ENCODE measurements around the gene ZACN. TPM values are rescaled to one million over a fixed set of nuclear protein-coding genes. Genes with fewer than 3 reads are reported as not detected.

The ZACN gene
- total and polyA plus RNA-seq, 12 donors, result 0.06 to 3.3 (median 0.19) TPM; not detected in 7

GRCh38 chr17:76048025-76048605, 30.9 kb upstream of the ZACN start:
- intact Hi-C loops (cut with DNase I), result no loop called here
- no peaks in the 10 kb centered on the region for H3K4me1 ChIP-seq (replicated peaks in 1 of 2)
- no peak for DNase-seq
- peaks cover 0 to 93% of the 10 kb centered on the region in 2 donors for H3K36me3 ChIP-seq (replicated peaks in 1 of 2)
- no peaks in the 10 kb centered on the region for H3K9me3 ChIP-seq (replicated peaks in 1 of 3)
- 78 to 91% (median 82%) methylated on average over 9 of the region's 9 CpGs for WGBS, 4 donors
- H3K27ac ChIP-seq, result no peak overlapping the region
- H3K27me3 ChIP-seq, result no peaks in the 10 kb centered on the region
- H3K4me3 ChIP-seq, result no peak overlapping the region
- TF ChIP-seq POLR2A (IDR thresholded peaks at IDR 0.05) (no peak), CTCF (IDR thresholded peaks at IDR 0.05) (no peak)

GRCh38 chr17:76048711-76049110, 30.3 kb upstream of the ZACN start:
- Histone ChIP-seq H3K4me3 (no peak overlapping the region), H3K27ac (no peak overlapping the region), H3K9me3 (replicated peaks in 1 of 3) (no peaks in the 10 kb centered on the region), H3K4me1 (replicated peaks in 1 of 2) (no peaks in the 10 kb centered on the region), H3K36me3 (replicated peaks in 1 of 2) (peaks cover 0 to 93% of the 10 kb centered on the region in 2 donors), H3K27me3 (no peaks in the 10 kb centered on the region)
- TF ChIP-seq CTCF (IDR thresholded peaks at IDR 0.05) (no peak), POLR2A (IDR thresholded peaks at IDR 0.05) (no peak)
- DNase-seq, result no peak
- intact Hi-C loops (cut with DNase I), result no loop called here
- WGBS, 4 donors, result 84 to 86% (median 85%) methylated on average over 9 of the region's 9 CpGs

- Histone ChIP-seq H3K4me3 (no peak overlapping the region), H3K4me1 (replicated peaks in 1 of 2) (no peaks in the 10 kb centered on the region), H3K27ac (no peak overlapping the region), H3K9me3 (replicated peaks in 1 of 3) (no peaks in the 10 kb centered on the region), H3K36me3 (replicated peaks in 1 of 2) (peaks cover 0 to 93% of the 10 kb centered on the region in 2 donors), H3K27me3 (no peaks in the 10 kb centered on the region)
- TF ChIP-seq POLR2A (IDR thresholded peaks at IDR 0.05) (no peak), CTCF (IDR thresholded peaks at IDR 0.05) (no peak)
- 89 to 94% (median 92%) methylated on average over 3 of the region's 3 CpGs for WGBS, 4 donors
- intact Hi-C loops (cut with DNase I), result no loop called here
- DNase-seq, result no peak
These were observed 29.7 kb upstream of the ZACN start for GRCh38 chr17:76049239-76049638.

- Histone ChIP-seq H3K9me3 (replicated peaks in 1 of 3) (no peaks in the 10 kb centered on the region), H3K27ac (no peak overlapping the region), H3K4me1 (replicated peaks in 1 of 2) (no peaks in the 10 kb centered on the region), H3K4me3 (no peak overlapping the region), H3K36me3 (replicated peaks in 1 of 2) (peaks cover 0 to 93% of the 10 kb centered on the region in 2 donors), H3K27me3 (no peaks in the 10 kb centered on the region)
- WGBS, 4 donors, result 88 to 94% (median 91%) methylated on average over 14 to 15 of the region's 15 CpGs
- no peak for DNase-seq
- intact Hi-C loops (cut with DNase I), result no loop called here
- TF ChIP-seq POLR2A (IDR thresholded peaks at IDR 0.05) (no peak), CTCF (IDR thresholded peaks at IDR 0.05) (no peak)
These were observed 29.0 kb upstream of the ZACN start for GRCh38 chr17:76049836-76050537.
